KMS-11 (cell line): Measurements from ENCODE around the gene OGDH.

Source experiments
- H2AFZ ChIP-seq: fragments of 200-600 bp; sonication (generic); 2 replicates; pipeline ENCODE4 v1.6.1; 2016; ENCODE audit warnings: antibody characterized with exemption, mixed run types, low read depth
- H3K27ac ChIP-seq: fragments of 200-600 bp; sonication (generic); 2 replicates; pipeline ENCODE4 v1.6.1; 2016; ENCODE audit warnings: mild to moderate bottlenecking, mixed run types
- H3K27me3 ChIP-seq: fragments of 200-600 bp; sonication (generic); 2 replicates; pipeline ENCODE4 v1.6.1; 2017; ENCODE audit warnings: mild to moderate bottlenecking, low read depth, mixed run types, moderate library complexity; ENCODE audit not compliant: insufficient read depth
- H3K36me3 ChIP-seq: fragments of 200-600 bp; sonication (generic); 2 replicates; pipeline ENCODE4 v1.6.1; 2017; ENCODE audit warnings: mild to moderate bottlenecking, mixed run types; ENCODE audit not compliant: insufficient read depth
- H3K4me1 ChIP-seq: fragments of 200-600 bp; sonication (generic); 2 replicates; pipeline ENCODE4 v1.6.1; 2016; ENCODE audit warnings: mild to moderate bottlenecking, low read depth, mixed run types; ENCODE audit not compliant: poor library complexity, severe bottlenecking
- H3K4me2 ChIP-seq: fragments of 200-600 bp; sonication (generic); 2 replicates; pipeline ENCODE4 v1.7.0; 2016; ENCODE audit warnings: mild to moderate bottlenecking, mixed run types
- H3K4me3 ChIP-seq: fragments of 200-600 bp; sonication (generic); IDR thresholded peaks from 2 replicates; pipeline ENCODE4 v1.6.1; 2017; ENCODE audit warnings: low read depth, low read length, mixed read lengths; ENCODE audit not compliant: insufficient read depth
- H3K79me2 ChIP-seq: fragments of 200-600 bp; sonication (generic); 2 replicates; pipeline ENCODE4 v1.6.1; 2016; ENCODE audit warnings: low read depth, mixed run types; ENCODE audit not compliant: insufficient read depth
- H3K9ac ChIP-seq: fragments of 200-600 bp; sonication (generic); 2 replicates; pipeline ENCODE4 v1.6.1; 2016; ENCODE audit warnings: mild to moderate bottlenecking, mixed run types
- H4K20me1 ChIP-seq: fragments of 200-600 bp; sonication (generic); 2 replicates; pipeline ENCODE4 v1.6.1; 2016; ENCODE audit warnings: mild to moderate bottlenecking, mixed run types; ENCODE audit not compliant: insufficient read depth
- CTCF ChIP-seq: fragments of 200-600 bp; sonication (generic); conservative IDR thresholded peaks from 2 replicates; pipeline ENCODE4 v1.6.1; 2017; ENCODE audit warnings: low read depth, mild to moderate bottlenecking, antibody characterized with exemption, low read length, moderate library complexity, mixed read lengths

The OGDH gene

DNA sequence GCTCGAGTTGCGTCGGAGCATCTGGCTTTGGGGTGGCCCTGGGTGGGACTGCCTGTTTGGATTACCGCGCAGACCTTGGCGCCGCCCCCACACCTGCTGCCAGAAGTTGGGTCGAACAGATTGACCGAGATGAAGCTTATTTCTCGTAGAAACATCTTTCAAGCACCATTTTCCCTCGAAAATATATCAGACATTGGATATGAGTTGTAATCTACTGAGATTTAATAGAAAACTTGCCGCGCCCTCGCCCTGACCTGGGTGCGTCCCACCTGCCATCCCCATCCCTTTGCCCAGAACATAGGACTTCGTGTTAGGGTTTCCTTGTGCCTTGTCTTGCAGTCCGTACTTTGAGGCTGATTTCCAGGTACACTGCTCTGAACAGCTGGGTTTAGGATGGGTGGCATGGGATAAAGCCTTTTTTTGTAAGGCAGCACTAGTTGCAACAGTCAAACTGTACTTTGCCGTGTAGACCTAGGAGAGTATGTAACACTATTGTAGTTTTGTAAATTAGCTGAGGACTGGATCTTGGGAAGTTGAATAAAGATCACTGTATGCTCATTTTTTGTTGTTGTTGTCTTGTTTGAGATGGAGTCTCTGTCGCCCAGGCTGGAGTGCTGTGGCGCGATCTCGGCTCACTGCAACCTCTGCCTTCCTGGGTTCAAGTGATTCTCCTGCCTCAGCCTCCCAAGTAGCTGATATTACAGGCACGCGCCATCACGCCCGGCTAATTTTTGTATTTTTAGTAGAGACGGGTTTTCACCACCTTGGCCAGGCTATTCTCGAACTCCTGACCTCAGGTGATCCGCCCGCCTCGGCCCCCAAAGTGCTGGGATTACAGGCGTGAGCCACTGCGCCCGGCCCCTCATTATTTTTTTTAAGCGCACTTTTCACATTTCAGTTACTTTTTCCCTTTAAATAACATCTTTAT is 978 bp downstream of the OGDH start:
- Histone ChIP-seq H4K20me1 (no peaks in the 10 kb centered on the region), H3K27ac (peak overlapping the region; percentile 63), H2AFZ (peak overlapping the region; percentile 29; the same call in 1 of the 2 replicates), H3K27me3 (no peaks in the 10 kb centered on the region), H3K4me1 (peaks cover 22% of the 10 kb centered on the region), H3K9ac (peak overlapping the region; percentile 65), H3K4me3 (no peak overlapping the region), H3K4me2 (peak overlapping the region; percentile 91), H3K79me2 (peaks cover 54% of the 10 kb centered on the region), H3K36me3 (no peaks in the 10 kb centered on the region)
- no peak for TF ChIP-seq CTCF

GRCh38 chr7:44608916-44609648 is 2.7 kb downstream of the OGDH start:
- no peak overlapping the region for H3K27ac ChIP-seq
- no peak overlapping the region for H3K4me2 ChIP-seq
- no peak overlapping the region for H3K9ac ChIP-seq
- H3K4me3 ChIP-seq, result no peak overlapping the region
- H4K20me1 ChIP-seq, result no peaks in the 10 kb centered on the region
- TF ChIP-seq CTCF, result no peak
- no peaks in the 10 kb centered on the region for H3K27me3 ChIP-seq
- no peak overlapping the region for H2AFZ ChIP-seq
- peaks cover 23% of the 10 kb centered on the region for H3K4me1 ChIP-seq
- H3K79me2 ChIP-seq, result peaks cover 70% of the 10 kb centered on the region
- H3K36me3 ChIP-seq, result no peaks in the 10 kb centered on the region

DNA sequence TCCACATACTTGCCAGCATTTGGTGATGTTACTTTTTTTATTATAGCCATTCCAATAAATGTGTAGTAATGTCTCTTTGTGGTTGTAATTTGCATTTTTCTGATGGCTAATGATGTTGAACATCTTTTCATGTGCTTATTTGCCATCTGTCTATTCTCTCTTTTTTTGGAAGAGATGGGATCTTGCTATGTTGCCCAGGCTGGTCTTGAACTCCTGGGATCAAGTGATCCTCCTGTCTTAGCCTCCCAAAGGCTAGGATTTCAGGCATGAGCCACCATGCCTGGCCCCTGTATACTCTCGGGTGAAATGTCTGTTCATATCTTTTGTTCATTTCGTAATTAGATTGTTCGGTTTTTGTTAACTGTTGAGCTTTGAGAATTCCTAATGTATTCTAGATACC is 3.4 kb downstream of the OGDH start:
- H3K27ac ChIP-seq, result no peak overlapping the region
- no peaks in the 10 kb centered on the region for H3K27me3 ChIP-seq

GRCh38 chr7:44615149-44615611 is 8.8 kb downstream of the OGDH start:
- H3K27me3 ChIP-seq, result no peaks in the 10 kb centered on the region
- H3K4me1 ChIP-seq, result peaks cover 44% of the 10 kb centered on the region
- no peak overlapping the region for H3K27ac ChIP-seq
- no peaks in the 10 kb centered on the region for H3K36me3 ChIP-seq
- H3K9ac ChIP-seq, result no peak overlapping the region
- H4K20me1 ChIP-seq, result no peaks in the 10 kb centered on the region
- H3K79me2 ChIP-seq, result peaks cover 95% of the 10 kb centered on the region
- H2AFZ ChIP-seq, result no peak overlapping the region
- no peak overlapping the region for H3K4me2 ChIP-seq
- TF ChIP-seq CTCF, result no peak
- H3K4me3 ChIP-seq, result no peak overlapping the region

More for the DNA sequence above, 3.4 kb downstream of the OGDH start:
- no peak overlapping the region for H2AFZ ChIP-seq
- H3K4me3 ChIP-seq, result no peak overlapping the region
- no peaks in the 10 kb centered on the region for H3K36me3 ChIP-seq
- H3K4me1 ChIP-seq, result peaks cover 26% of the 10 kb centered on the region
- no peak for TF ChIP-seq CTCF
- H3K79me2 ChIP-seq, result peaks cover 78% of the 10 kb centered on the region
- H4K20me1 ChIP-seq, result no peaks in the 10 kb centered on the region
- H3K4me2 ChIP-seq, result no peak overlapping the region
- H3K9ac ChIP-seq, result no peak overlapping the region
